ENCODE measurements around the gene EPHA7. TPM values are rescaled to one million over a fixed set of nuclear protein-coding genes. Genes with fewer than 3 reads are reported as not detected.

EPHA7 gene
- total and polyA plus RNA-seq, 4 donors = under 0.01 to 0.37 (median 0.01) TPM; not detected in 1

GRCh38 chr6:93416571-93417420 is 2.6 kb downstream of the EPHA7 start:
- Histone ChIP-seq H3K27me3 (ENCODE audit: control insufficient read depth in 4 of 4, insufficient read depth in 4 of 4, low read length in 3 of 4) (peaks cover 3 to 19% (median 10%) of the 10 kb centered on the region in 4 donors), H3K9ac (ENCODE audit: low read depth in 1 of 2, low read length in 2 of 2) (no peak overlapping the region), H3K4me3 (ENCODE audit: low read depth in 1 of 3, low read length in 3 of 3) (peak overlapping the region in 1 of 3 donors; percentile 17), H3K27ac (ENCODE audit: low read depth in 1 of 2, low read length in 2 of 2) (no peak overlapping the region), H3K9me3 (ENCODE audit: control insufficient read depth in 4 of 4, low read length in 3 of 4) (no peaks in the 10 kb centered on the region), H3K4me1 (ENCODE audit: control insufficient read depth in 4 of 4, insufficient read depth in 4 of 4, low read length in 3 of 4) (peaks cover 8 to 36% (median 22%) of the 10 kb centered on the region in 4 donors), H3K36me3 (ENCODE audit: control insufficient read depth in 4 of 4, insufficient read depth in 3 of 4, low read depth in 1 of 4, low read length in 3 of 4) (no peaks in the 10 kb centered on the region)
- TF ChIP-seq ATF3 (IDR thresholded peaks at IDR 0.05) = no peak
- TF ChIP-seq ZBTB33 (IDR thresholded peaks at IDR 0.05) = no peak
- no peak for TF ChIP-seq SP1 (IDR thresholded peaks at IDR 0.05)
- no peak for TF ChIP-seq MAX (IDR thresholded peaks at IDR 0.05)
- no peak for TF ChIP-seq RXRA (IDR thresholded peaks at IDR 0.05)
- TF ChIP-seq HNF4A (conservative IDR thresholded peaks at IDR 0.05) = no peak
- no peak for TF ChIP-seq FOXA2 (IDR thresholded peaks at IDR 0.05)
- no peak for TF ChIP-seq REST (IDR thresholded peaks at IDR 0.05)
- no peak for TF ChIP-seq NR2F2 (IDR thresholded peaks at IDR 0.05)
- no peak for TF ChIP-seq EGR1 (IDR thresholded peaks at IDR 0.05; ENCODE audit: low read depth in 2 of 2)
- TF ChIP-seq CTCF (IDR thresholded peaks at IDR 0.05; ENCODE audit: low read depth, low read length, missing input control) = no peak
- TF ChIP-seq JUND (IDR thresholded peaks at IDR 0.05) = no peak
- TF ChIP-seq FOXA1 (IDR thresholded peaks at IDR 0.05) = no peak
- no peak for DNase-seq (ENCODE audit: low spot score)
- 3% methylated on average over 77 of the region's 77 CpGs for WGBS

- Histone ChIP-seq H3K4me3 (ENCODE audit: low read depth in 1 of 3, low read length in 3 of 3) (no peak overlapping the region), H3K4me1 (ENCODE audit: control insufficient read depth in 4 of 4, insufficient read depth in 4 of 4, low read length in 3 of 4) (peaks cover under 1 to 18% (median 8%) of the 10 kb centered on the region in 4 donors), H3K9me3 (ENCODE audit: control insufficient read depth in 4 of 4, low read length in 3 of 4) (no peaks in the 10 kb centered on the region), H3K27ac (ENCODE audit: low read depth in 1 of 2, low read length in 2 of 2) (no peak overlapping the region), H3K9ac (ENCODE audit: low read depth in 1 of 2, low read length in 2 of 2) (no peak overlapping the region), H3K27me3 (ENCODE audit: control insufficient read depth in 4 of 4, insufficient read depth in 4 of 4, low read length in 3 of 4) (peaks cover under 1 to 13% (median 5%) of the 10 kb centered on the region in 4 donors), H3K36me3 (ENCODE audit: control insufficient read depth in 4 of 4, insufficient read depth in 3 of 4, low read depth in 1 of 4, low read length in 3 of 4) (no peaks in the 10 kb centered on the region)
- no peak for DNase-seq (ENCODE audit: low spot score)
- no peak for TF ChIP-seq CTCF (IDR thresholded peaks at IDR 0.05; ENCODE audit: low read depth, low read length, missing input control)
Observed at GRCh38 chr6:93413190-93413589, 6.2 kb downstream of the EPHA7 start.

All from liver (tissue), 9 donors.